ENCODE measurements around the gene FRAS1. TPM values are rescaled to one million over a fixed set of nuclear protein-coding genes. Genes with fewer than 3 reads are reported as not detected.

FRAS1 gene
- total and polyA plus RNA-seq, 2 of the 8 experiments (the other 6 are each of a cell fraction or from before 2014, with no cell fraction given): 38.5 to 109 TPM

- Histone ChIP-seq H3K9ac (replicated peaks in 1 of 4; ENCODE audit: extremely low read depth in 1 of 4, low read depth in 3 of 4, low read length in 3 of 4) (no peak overlapping the region), H4K8ac (ENCODE audit: extremely low read depth, insufficient read depth, low read length) (peak overlapping the region; percentile 18; the same call in 1 of the 2 replicates), H3K18ac (ENCODE audit: extremely low read depth, low read length) (no peak overlapping the region), H3K4me2 (ENCODE audit: insufficient read depth in 1 of 2, low read depth in 2 of 2, low read length in 2 of 2) (no peak overlapping the region), H3K36me3 (ENCODE audit: control insufficient read depth in 2 of 4, insufficient read depth in 4 of 4, low read length in 3 of 4) (peaks cover 11 to 68% (median 40%) of the 10 kb centered on the region in 4 experiments), H3K27me3 (replicated peaks in 1 of 4; ENCODE audit: control insufficient read depth in 3 of 4, extremely low read depth in 1 of 4, insufficient read depth in 3 of 4, low read length in 3 of 4) (no peaks in the 10 kb centered on the region), H2AFZ (ENCODE audit: low read length) (no peak overlapping the region), H2AK5ac (ENCODE audit: low read depth, low read length) (no peak overlapping the region), H3K56ac (replicated peaks; ENCODE audit: insufficient read length, low read depth, low read length) (no peak overlapping the region), H3K4me1 (replicated peaks in 1 of 4; ENCODE audit: control insufficient read depth in 3 of 4, insufficient read depth in 4 of 4, low read length in 3 of 4) (no peaks in the 10 kb centered on the region), H4K20me1 (replicated peaks in 1 of 2; ENCODE audit: control insufficient read depth in 1 of 2, insufficient read depth in 2 of 2, low read length in 2 of 2) (no peaks in the 10 kb centered on the region), H2BK120ac (replicated peaks; ENCODE audit: low read depth, low read length) (no peak overlapping the region), H3K79me2 (ENCODE audit: control insufficient read depth in 1 of 2, insufficient read depth in 2 of 2, low read length in 2 of 2) (no peaks in the 10 kb centered on the region), H3K4ac (replicated peaks; ENCODE audit: insufficient read length, low read depth, low read length) (no peak overlapping the region), H2BK20ac (ENCODE audit: low read length) (no peak overlapping the region), H4K91ac (replicated peaks; ENCODE audit: insufficient read length, low read length) (no peak overlapping the region), H2BK15ac (ENCODE audit: low read length) (no peak overlapping the region), H3K23ac (ENCODE audit: insufficient read length) (no peak overlapping the region), H3K4me3 (ENCODE audit: extremely low read depth in 1 of 4, insufficient read depth in 2 of 4, low read depth in 3 of 4, low read length in 4 of 4) (no peak overlapping the region), H2BK5ac (ENCODE audit: low read depth, low read length) (no peak overlapping the region), H3K79me1 (ENCODE audit: low read depth, low read length) (no peaks in the 10 kb centered on the region), H3K14ac (ENCODE audit: insufficient read length) (no peak overlapping the region), H3K23me2 (ENCODE audit: low read depth, low read length) (no peaks in the 10 kb centered on the region), H3K27ac (ENCODE audit: low read depth, low read length) (no peak overlapping the region), H4K5ac (ENCODE audit: insufficient read length, low read depth, low read length) (no peak overlapping the region), H3K9me3 (ENCODE audit: insufficient read depth in 2 of 2, low read depth in 1 of 2, low read length in 1 of 2) (0 out of 4 replicates have a peak, but pooled peaks cover 2 to 4% of the 10 kb centered on the region in 2 experiments), H2BK12ac (ENCODE audit: low read depth, low read length) (no peak overlapping the region)
- ChIA-PET CTCF (ENCODE audit: partially characterized antibody) (interaction anchor here (0.6 kb wide), 2 partner anchors 208 to 1548 kb away, joined by 3 read pairs; no protein-coding TSS in a partner anchor), POLR2A (ENCODE audit: partially characterized antibody) (no interaction called here)
- FAIRE-seq (no peak), DNase-seq (ENCODE audit: low read depth in 1 of 2, low spot score in 2 of 2) (no peak)
- WGBS, 2 experiments (ENCODE audit: extremely low coverage in 1 of 2, insufficient coverage in 1 of 2, insufficient read length in 1 of 2, insufficient replicate concordance in 2 of 2, low coverage in 1 of 2, low lambda C conversion rate in 2 of 2, missing lambda C conversion rate in 1 of 2): 87% methylated on average over 7 of the region's 7 CpGs; no CpG with 5 or more reads in 1 of the 2 experiments
- TF ChIP-seq TCF12 (IDR thresholded peaks at IDR 0.05; ENCODE audit: low read depth, low read length) (no peak), HDAC6 (IDR thresholded peaks at IDR 0.05; ENCODE audit: low read depth, low read length) (no peak), KDM4A (IDR thresholded peaks at IDR 0.05; ENCODE audit: low read depth, low read length, severe bottlenecking) (no peak), RAD21 (IDR thresholded peaks at IDR 0.05 in 1 of 2, conservative IDR thresholded peaks at IDR 0.05 in 1 of 2; ENCODE audit: low read depth in 2 of 2, low read length in 2 of 2) (no peak), CREB1 (IDR thresholded peaks at IDR 0.05) (no peak), NRF1 (IDR thresholded peaks at IDR 0.05; ENCODE audit: low read depth, low read length) (no peak), BRCA1 (IDR thresholded peaks at IDR 0.05; ENCODE audit: low read depth, low read length) (no peak), CHD1 (IDR thresholded peaks at IDR 0.05; ENCODE audit: low read depth, low read length) (no peak), RBBP5 (IDR thresholded peaks at IDR 0.05; ENCODE audit: borderline replicate concordance, low read depth, low read length) (no peak), TBP (IDR thresholded peaks at IDR 0.05; ENCODE audit: low read depth, low read length) (no peak), RFX5 (IDR thresholded peaks at IDR 0.05; ENCODE audit: borderline replicate concordance, low read depth, low read length) (no peak), SAP30 (IDR thresholded peaks at IDR 0.05; ENCODE audit: insufficient read depth, insufficient replicate concordance, low read length) (no peak), NANOG (IDR thresholded peaks at IDR 0.05; ENCODE audit: insufficient read depth, low read depth, low read length, poor library complexity, severe bottlenecking) (no peak), ZNF274 (IDR thresholded peaks at IDR 0.05; ENCODE audit: borderline replicate concordance, extremely low read depth, low read length) (no peak), CBX8 (IDR thresholded peaks at IDR 0.05; ENCODE audit: borderline replicate concordance, low read depth, low read length) (no peak)
These were observed 210.7 kb downstream of the FRAS1 start for GRCh38 chr4:78267790-78268189.

Measured in H1 (cell line).